ENCODE measurements around the gene PSMD1.

- no peak for TF ChIP-seq ZNF274 (IDR thresholded peaks at IDR 0.05; ENCODE audit: borderline replicate concordance, extremely low read depth, low read length)
- no peak for TF ChIP-seq ATF3 (IDR thresholded peaks at IDR 0.05; ENCODE audit: insufficient read depth, low read depth, low read length)
- TF ChIP-seq CTCF (IDR thresholded peaks at IDR 0.05; ENCODE audit: control extremely low read depth in 1 of 3, insufficient read depth in 1 of 3, low read depth in 1 of 3, low read length in 3 of 3), result no peak
- TF ChIP-seq KDM1A (IDR thresholded peaks at IDR 0.05; ENCODE audit: borderline replicate concordance, low read length), result no peak
- TF ChIP-seq POLR2A (IDR thresholded peaks at IDR 0.05; ENCODE audit: control extremely low read depth in 1 of 2, low read depth in 2 of 2, low read length in 2 of 2), result no peak
Measured at GRCh38 chr2:231041061-231041689, 15.5 kb upstream of the PSMD1 start.
